HCT116 (cell line): ENCODE data around the gene CLN6. TPM values are rescaled to one million over a fixed set of nuclear protein-coding genes. Genes with fewer than 3 reads are reported as not detected.

Source experiments
- ATAC-seq: fragments of 200-7000 bp; cut with Tn5 transposase; 2 replicates; pipeline ENCODE4 v1.9.1; 2020; ENCODE audit warnings: mild to moderate bottlenecking, moderate library complexity
- BruUV-seq: library from RNA; stranded (reverse); fragments of 400-500 nt; replicated peaks from 2 replicates; lab custom pipeline; 2021; lab: Mats Ljungman, UMichigan
- CTCF ChIA-PET: fragments of 300-600 bp; sonication (Branson Sonifier 250); formaldehyde crosslinking; loops from one replicate; lab custom pipeline; 2021; ENCODE audit warnings: antibody characterized with exemption; lab: Charles Lee
- POLR2A ChIA-PET: fragments of 300-600, 350-600 bp; sonication (Branson Sonifier 250); formaldehyde crosslinking; loops from one replicate; lab custom pipeline; 2021; ENCODE audit warnings: antibody characterized with exemption; lab: Charles Lee
- RAD21 ChIA-PET, 2 experiments: fragments of 300-600 bp; sonication (Branson Sonifier 250); formaldehyde crosslinking; loops; one replicate each; lab custom pipeline; 2023; ENCODE audit warnings: low total read pairs in 2 of 2; ENCODE audit not compliant: uncharacterized antibody in 2 of 2, unreplicated experiment in 2 of 2, low non-redundant PET in 1 of 2; lab: Charles Lee
- DNase-seq: peaks from one replicate; pipeline ENCODE4 v3.0.0-alpha.2; 2010; ENCODE audit warnings: low read depth, low spot score
- H2AFZ ChIP-seq: fragments of 200-600 bp; shearing (Covaris generic), sonication (generic); 2 replicates; pipeline ENCODE4 v1.6.1; 2017; ENCODE audit warnings: low read depth, mixed run types, mixed read lengths, antibody characterized with exemption, low read length; ENCODE audit not compliant: poor library complexity, severe bottlenecking
- H3K27ac ChIP-seq: 2 replicates; pipeline ENCODE4 v1.5.1; 2012; ENCODE audit warnings: low read depth, low read length
- H3K27me3 ChIP-seq: fragments of 200-600 bp; sonication (generic); 2 replicates; pipeline ENCODE4 v1.6.1; 2016; ENCODE audit warnings: mixed run types, low read length, mixed read lengths; ENCODE audit not compliant: insufficient read depth
- H3K36me3 ChIP-seq, 2 experiments: fragments of 200-500 bp in 1 of 2; fragments of 200-600 bp in 1 of 2; sonication (Bioruptor generic) in 1 of 2; sonication (generic) in 1 of 2; 2 replicates each; pipeline versions ENCODE4 v1.5.1 to v1.6.1; 2014 to 2016; ENCODE audit warnings: low read length in 2 of 2, inconsistent platforms in 1 of 2, mixed read lengths in 1 of 2, mixed run types in 1 of 2; ENCODE audit not compliant: insufficient read depth in 2 of 2, control insufficient read depth in 1 of 2
- H3K4me1 ChIP-seq, 2 experiments: fragments of 200-600 bp in 1 of 2; sonication (generic) in 1 of 2; 2 replicates each; pipeline versions ENCODE4 v1.5.1 to v1.6.1; 2012 to 2017; ENCODE audit warnings: low read length in 2 of 2, inconsistent platforms in 1 of 2, mild to moderate bottlenecking in 1 of 2, mixed read lengths in 1 of 2, mixed run types in 1 of 2, moderate library complexity in 1 of 2; ENCODE audit not compliant: insufficient read depth in 2 of 2, control insufficient read depth in 1 of 2
- H3K4me2 ChIP-seq: fragments of 200-600 bp; sonication (generic); 2 replicates; pipeline ENCODE4 v1.6.1; 2017; ENCODE audit warnings: mixed run types, low read length, mixed read lengths
- H3K4me3 ChIP-seq, 2 experiments: fragments of 200-600 bp in 1 of 2; sonication (generic) in 1 of 2; replicated peaks in 1 of 2; 2 replicates each; pipeline ENCODE4 v1.5.1; 2011 to 2016; ENCODE audit warnings: low read length in 2 of 2, control low read depth in 1 of 2, low read depth in 1 of 2, mild to moderate bottlenecking in 1 of 2, mixed read lengths in 1 of 2, mixed run types in 1 of 2
- H3K79me2 ChIP-seq: fragments of 200-600 bp; sonication (generic); 2 replicates; pipeline ENCODE4 v1.6.1; 2017; ENCODE audit warnings: mild to moderate bottlenecking, mixed run types, low read length, moderate library complexity, mixed read lengths; ENCODE audit not compliant: insufficient read depth
- H3K9ac ChIP-seq: fragments of 200-600 bp; sonication (generic); 2 replicates; pipeline ENCODE4 v1.6.1; 2016; ENCODE audit warnings: low read length, mixed read lengths
- H3K9me2 ChIP-seq: fragments of 200-600 bp; sonication (generic), shearing (Covaris generic); 2 replicates; pipeline ENCODE4 v1.6.1; 2017; ENCODE audit warnings: mixed run types, mild to moderate bottlenecking, moderate library complexity; ENCODE audit not compliant: insufficient read depth
- H3K9me3 ChIP-seq, 2 experiments: fragments of 200-500 bp in 1 of 2; fragments of 200-600 bp in 1 of 2; sonication (Bioruptor generic) in 1 of 2; sonication (generic) in 1 of 2; 2 replicates each; pipeline ENCODE4 v1.6.1; 2014 to 2017; ENCODE audit warnings: low read length in 2 of 2, mixed read lengths in 2 of 2, inconsistent platforms in 1 of 2, low read depth in 1 of 2, mild to moderate bottlenecking in 1 of 2, mixed run types in 1 of 2, moderate library complexity in 1 of 2; ENCODE audit not compliant: control insufficient read depth in 1 of 2, insufficient read depth in 1 of 2
- H4K20me1 ChIP-seq: fragments of 200-600 bp; sonication (generic), shearing (Covaris generic); 2 replicates; pipeline ENCODE4 v1.6.1; 2017; ENCODE audit warnings: mixed run types, mild to moderate bottlenecking, moderate library complexity; ENCODE audit not compliant: insufficient read depth
- CBX3 ChIP-seq: IDR thresholded peaks from 2 replicates; pipeline ENCODE4 v1.6.1; 2012; ENCODE audit warnings: low read depth
- ELF1 ChIP-seq: IDR thresholded peaks from 2 replicates; pipeline ENCODE4 v1.6.1; 2012; ENCODE audit warnings: low read depth, borderline replicate concordance
- FOSL1 ChIP-seq: IDR thresholded peaks from 2 replicates; pipeline ENCODE4 v1.6.1; 2012; ENCODE audit warnings: low read depth
- SIN3A ChIP-seq: IDR thresholded peaks from 2 replicates; pipeline ENCODE4 v1.6.1; 2012; ENCODE audit warnings: low read depth
- TCF7L2 ChIP-seq: IDR thresholded peaks from 2 replicates; pipeline ENCODE4 v1.7.0; 2011; ENCODE audit warnings: borderline replicate concordance, inconsistent platforms; ENCODE audit not compliant: insufficient read depth, insufficient read length; ENCODE audit errors: extremely low read depth
- YY1 ChIP-seq: IDR thresholded peaks from 2 replicates; pipeline ENCODE4 v1.6.1; 2011; ENCODE audit warnings: low read length, low read depth, moderate library complexity, mild to moderate bottlenecking; ENCODE audit not compliant: insufficient replicate concordance; ENCODE audit errors: extremely low read depth
- intact Hi-C: fragments of 100-400 bp; cut with micrococcal nuclease; formaldehyde crosslinking; loops from 2 replicates; pipeline ENCODE4 v1.10.0; 2022
- total RNA-seq: library from RNA; stranded (reverse); gene quantifications from one replicate; pipeline ENCODE4 v1.2.1, GENCODE V29; 2021; ENCODE audit not compliant: unreplicated experiment
- TF ChIP-seq, protein P1 (sequence below): IDR thresholded peaks from 2 replicates; pipeline ENCODE4 v1.6.1; 2012; ENCODE audit warnings: low read depth
- TF ChIP-seq, protein P2 (sequence below): IDR thresholded peaks from 2 replicates; pipeline ENCODE4 v1.6.1; 2011; ENCODE audit warnings: mild to moderate bottlenecking, low read length, moderate library complexity; ENCODE audit not compliant: insufficient replicate concordance; ENCODE audit errors: extremely low read depth

CLN6 gene
- total RNA-seq, 1 experiment from 2014 or later, result 44.1 TPM

GRCh38 chr15:68230157-68231100 lies 901 bp upstream of the CLN6 start:
- intact Hi-C loops, result no loop called here
- Histone ChIP-seq H3K27ac (peak overlapping the region; percentile 58), H3K4me1 (peaks cover 10 to 32% of the 10 kb centered on the region in 2 experiments; a peak in 3 of 4 replicates), H3K36me3 (no peaks in the 10 kb centered on the region), H3K79me2 (peaks cover 39% of the 10 kb centered on the region), H3K9me3 (no peaks in the 10 kb centered on the region), H4K20me1 (no peaks in the 10 kb centered on the region), H3K9ac (peak overlapping the region; percentile 90), H3K4me2 (peak overlapping the region; percentile 98), H3K9me2 (no peaks in the 10 kb centered on the region), H3K4me3 (peak overlapping the region; percentile 85 to 94), H3K27me3 (no peaks in the 10 kb centered on the region), H2AFZ (peak overlapping the region; percentile 78)
- DNase-seq (no peak), ATAC-seq (no peak)
- BruUV-seq, result TSS peak; percentile 86
- CTCF ChIA-PET, result interaction anchor here (1.4 kb wide), 1 partner anchor 22 kb away, joined by 6 read pairs; no protein-coding TSS in a partner anchor
- RAD21 ChIA-PET, result no interaction called here
- TF ChIP-seq, protein P1, sequence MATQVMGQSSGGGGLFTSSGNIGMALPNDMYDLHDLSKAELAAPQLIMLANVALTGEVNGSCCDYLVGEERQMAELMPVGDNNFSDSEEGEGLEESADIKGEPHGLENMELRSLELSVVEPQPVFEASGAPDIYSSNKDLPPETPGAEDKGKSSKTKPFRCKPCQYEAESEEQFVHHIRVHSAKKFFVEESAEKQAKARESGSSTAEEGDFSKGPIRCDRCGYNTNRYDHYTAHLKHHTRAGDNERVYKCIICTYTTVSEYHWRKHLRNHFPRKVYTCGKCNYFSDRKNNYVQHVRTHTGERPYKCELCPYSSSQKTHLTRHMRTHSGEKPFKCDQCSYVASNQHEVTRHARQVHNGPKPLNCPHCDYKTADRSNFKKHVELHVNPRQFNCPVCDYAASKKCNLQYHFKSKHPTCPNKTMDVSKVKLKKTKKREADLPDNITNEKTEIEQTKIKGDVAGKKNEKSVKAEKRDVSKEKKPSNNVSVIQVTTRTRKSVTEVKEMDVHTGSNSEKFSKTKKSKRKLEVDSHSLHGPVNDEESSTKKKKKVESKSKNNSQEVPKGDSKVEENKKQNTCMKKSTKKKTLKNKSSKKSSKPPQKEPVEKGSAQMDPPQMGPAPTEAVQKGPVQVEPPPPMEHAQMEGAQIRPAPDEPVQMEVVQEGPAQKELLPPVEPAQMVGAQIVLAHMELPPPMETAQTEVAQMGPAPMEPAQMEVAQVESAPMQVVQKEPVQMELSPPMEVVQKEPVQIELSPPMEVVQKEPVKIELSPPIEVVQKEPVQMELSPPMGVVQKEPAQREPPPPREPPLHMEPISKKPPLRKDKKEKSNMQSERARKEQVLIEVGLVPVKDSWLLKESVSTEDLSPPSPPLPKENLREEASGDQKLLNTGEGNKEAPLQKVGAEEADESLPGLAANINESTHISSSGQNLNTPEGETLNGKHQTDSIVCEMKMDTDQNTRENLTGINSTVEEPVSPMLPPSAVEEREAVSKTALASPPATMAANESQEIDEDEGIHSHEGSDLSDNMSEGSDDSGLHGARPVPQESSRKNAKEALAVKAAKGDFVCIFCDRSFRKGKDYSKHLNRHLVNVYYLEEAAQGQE, result no peak
- TF ChIP-seq YY1 (no peak), CBX3 (no peak), FOSL1 (no peak), SIN3A (no peak), TCF7L2 (no peak), ELF1 (no peak)
- TF ChIP-seq, protein P2, sequence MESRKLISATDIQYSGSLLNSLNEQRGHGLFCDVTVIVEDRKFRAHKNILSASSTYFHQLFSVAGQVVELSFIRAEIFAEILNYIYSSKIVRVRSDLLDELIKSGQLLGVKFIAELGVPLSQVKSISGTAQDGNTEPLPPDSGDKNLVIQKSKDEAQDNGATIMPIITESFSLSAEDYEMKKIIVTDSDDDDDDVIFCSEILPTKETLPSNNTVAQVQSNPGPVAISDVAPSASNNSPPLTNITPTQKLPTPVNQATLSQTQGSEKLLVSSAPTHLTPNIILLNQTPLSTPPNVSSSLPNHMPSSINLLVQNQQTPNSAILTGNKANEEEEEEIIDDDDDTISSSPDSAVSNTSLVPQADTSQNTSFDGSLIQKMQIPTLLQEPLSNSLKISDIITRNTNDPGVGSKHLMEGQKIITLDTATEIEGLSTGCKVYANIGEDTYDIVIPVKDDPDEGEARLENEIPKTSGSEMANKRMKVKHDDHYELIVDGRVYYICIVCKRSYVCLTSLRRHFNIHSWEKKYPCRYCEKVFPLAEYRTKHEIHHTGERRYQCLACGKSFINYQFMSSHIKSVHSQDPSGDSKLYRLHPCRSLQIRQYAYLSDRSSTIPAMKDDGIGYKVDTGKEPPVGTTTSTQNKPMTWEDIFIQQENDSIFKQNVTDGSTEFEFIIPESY, result no peak
- POLR2A ChIA-PET, result no interaction called here
